GM23338 (cell line): ENCODE measurements around the gene MYH3. TPM values are rescaled to one million over a fixed set of nuclear protein-coding genes. Genes with fewer than 3 reads are reported as not detected.

Source experiments
- ATAC-seq: fragments of 200-7000 bp; cut with Tn5 transposase; 3 replicates; pipeline ENCODE4 v1.9.1; 2020
- DNase-seq: peaks from one replicate; pipeline ENCODE4 v3.0.0-alpha.2; 2015; ENCODE audit warnings: low spot score
- H2AFZ ChIP-seq: fragments of 200-600 bp; sonication (generic); 2 replicates; pipeline ENCODE4 v1.8.0; 2016; ENCODE audit warnings: antibody characterized with exemption, mild to moderate bottlenecking, moderate library complexity
- H3F3A ChIP-seq: fragments of 200-600 bp; sonication (generic); replicated peaks from 2 replicates; pipeline ENCODE4 v1.8.0; 2017; ENCODE audit warnings: antibody characterized with exemption, mixed run types, low read depth
- H3K27ac ChIP-seq: fragments of 200-600 bp; sonication (generic); 2 replicates; pipeline ENCODE4 v1.6.1; 2016; ENCODE audit warnings: low read depth
- H3K27me3 ChIP-seq: fragments of 200-600 bp; sonication (generic); 2 replicates; pipeline ENCODE4 v1.8.0; 2016; ENCODE audit warnings: mild to moderate bottlenecking, mixed run types, moderate library complexity; ENCODE audit not compliant: insufficient read depth
- H3K36me3 ChIP-seq: fragments of 200-600 bp; sonication (generic); 2 replicates; pipeline ENCODE4 v1.8.0; 2016; ENCODE audit warnings: mild to moderate bottlenecking; ENCODE audit not compliant: insufficient read depth
- H3K4me1 ChIP-seq: fragments of 200-600 bp; sonication (generic); 2 replicates; pipeline ENCODE4 v1.8.0; 2016; ENCODE audit warnings: mild to moderate bottlenecking, moderate library complexity; ENCODE audit not compliant: insufficient read depth
- H3K4me2 ChIP-seq: fragments of 200-600 bp; sonication (generic); 2 replicates; pipeline ENCODE4 v1.7.1; 2017; ENCODE audit warnings: mixed run types
- H3K4me3 ChIP-seq: fragments of 200-600 bp; sonication (generic); 2 replicates; pipeline ENCODE4 v1.6.1; 2016; ENCODE audit warnings: mixed run types
- H3K79me2 ChIP-seq: fragments of 200-600 bp; sonication (generic); replicated peaks from 2 replicates; pipeline ENCODE4 v1.8.0; 2017; ENCODE audit warnings: mild to moderate bottlenecking; ENCODE audit not compliant: insufficient read depth
- H3K9me2 ChIP-seq: fragments of 200-600 bp; sonication (generic); 2 replicates; pipeline ENCODE4 v1.8.0; 2017; ENCODE audit not compliant: insufficient read depth
- H4K20me1 ChIP-seq: fragments of 200-600 bp; sonication (generic); replicated peaks from 2 replicates; pipeline ENCODE4 v1.8.0; 2017; ENCODE audit warnings: mild to moderate bottlenecking; ENCODE audit not compliant: insufficient read depth
- H3K27ac Mint-ChIP-seq: 2 replicates; pipeline ENCODE4 v1.8.0; 2020; ENCODE audit warnings: inconsistent platforms, mild to moderate bottlenecking, moderate library complexity, mixed read lengths
- H3K27me3 Mint-ChIP-seq: 3 replicates; pipeline ENCODE4 v1.8.0; 2022; ENCODE audit warnings: low read depth, mild to moderate bottlenecking, moderate library complexity, mixed read lengths, inconsistent platforms; ENCODE audit not compliant: insufficient read depth, poor library complexity
- H3K36me3 Mint-ChIP-seq: 3 replicates; pipeline ENCODE4 v1.8.0; 2021; ENCODE audit warnings: low read depth, mild to moderate bottlenecking, inconsistent platforms, moderate library complexity, mixed read lengths
- H3K4me1 Mint-ChIP-seq: 3 replicates; pipeline ENCODE4 v1.8.0; 2020; ENCODE audit warnings: mild to moderate bottlenecking, inconsistent platforms, mixed read lengths
- H3K4me3 Mint-ChIP-seq: 3 replicates; pipeline ENCODE4 v1.8.0; 2021; ENCODE audit warnings: moderate library complexity, mild to moderate bottlenecking, inconsistent platforms, mixed read lengths
- H3K9me3 Mint-ChIP-seq: 3 replicates; pipeline ENCODE4 v1.8.0; 2020; ENCODE audit warnings: moderate library complexity, mild to moderate bottlenecking, inconsistent platforms, mixed read lengths
- CREB1 ChIP-seq: fragments of 250-450 bp; sonication (Bioruptor Pico); IDR thresholded peaks from 2 replicates; pipeline ENCODE4 v1.5.0; 2020; ENCODE audit warnings: low read depth, mild to moderate bottlenecking, moderate library complexity
- CTCF ChIP-seq, 2 experiments: fragments of 200-600 bp in 1 of 2; sonication (generic) in 1 of 2; conservative IDR thresholded peaks; 2 replicates each; pipeline versions ENCODE4 v1.5.1 to v1.6.1; 2016 to 2017; ENCODE audit warnings: antibody characterized with exemption in 2 of 2, low read depth in 2 of 2, mild to moderate bottlenecking in 2 of 2, moderate library complexity in 1 of 2
- ETS1 ChIP-seq: IDR thresholded peaks from 2 replicates; pipeline ENCODE4 v1.6.1; 2016; ENCODE audit warnings: antibody characterized with exemption
- EZH2 ChIP-seq: fragments of 200-600 bp; sonication (generic); IDR thresholded peaks from one replicate; pipeline ENCODE4 v1.8.0; 2017; ENCODE audit warnings: antibody characterized with exemption, mild to moderate bottlenecking, low read depth; ENCODE audit not compliant: unreplicated experiment
- EZH2phosphoT487 ChIP-seq: fragments of 200-600 bp; sonication (generic); IDR thresholded peaks from one replicate; pipeline ENCODE4 v1.8.1; 2018; ENCODE audit warnings: antibody characterized with exemption; ENCODE audit not compliant: unreplicated experiment
- NANOG ChIP-seq: IDR thresholded peaks from 2 replicates; pipeline ENCODE4 v1.6.1; 2016; ENCODE audit warnings: antibody characterized with exemption, borderline replicate concordance
- POLR2AphosphoS5 ChIP-seq: IDR thresholded peaks from 2 replicates; pipeline ENCODE4 v1.6.1; 2016; ENCODE audit warnings: antibody characterized with exemption, low read depth
- STAT1 ChIP-seq: IDR thresholded peaks from one replicate; pipeline ENCODE4 v1.6.1; 2016; ENCODE audit warnings: antibody characterized with exemption; ENCODE audit not compliant: unreplicated experiment
- ZNF331 ChIP-seq: fragments of 250-450 bp; sonication (Bioruptor Pico); IDR thresholded peaks from 2 replicates; pipeline ENCODE4 v1.5.0; 2020; ENCODE audit warnings: low read depth, mild to moderate bottlenecking, moderate library complexity
- ZNF462 ChIP-seq: fragments of 250-450 bp; sonication (Bioruptor Pico); IDR thresholded peaks from 2 replicates; pipeline ENCODE4 v1.5.0; 2020; ENCODE audit warnings: mild to moderate bottlenecking, moderate library complexity
- polyA plus RNA-seq: library from polyadenylated mRNA; unstranded; fragments of >200 nt; fragmentation: Nextera tagmentation; extraction: Ambion mirVana; gene quantifications from 2 replicates; pipeline ENCODE4 v1.2.1, GENCODE V29; 2016
- total RNA-seq: library from RNA; depleted of rRNA; stranded (reverse); fragments of >200 nt; shearing (Covaris generic); gene quantifications from 2 replicates; pipeline ENCODE4 v1.2.3, GENCODE V29; 2014

The MYH3 gene
- total and polyA plus RNA-seq, 2 experiments from 2014 or later: 0.84 to 1.8 TPM

GRCh38 chr17:10605221-10605783, 51.8 kb downstream of the MYH3 start:
- Mint-ChIP-seq H3K36me3 (no peaks in the 10 kb centered on the region), H3K27me3 (peaks cover 11% of the 10 kb centered on the region), H3K9me3 (no peaks in the 10 kb centered on the region; the same call in 2 of the 3 replicates), H3K4me3 (no peak overlapping the region), H3K4me1 (peaks cover 4% of the 10 kb centered on the region; the same call in 1 of the 3 replicates), H3K27ac (no peak overlapping the region)
- H3K27ac ChIP-seq: no peak overlapping the region
- no peak overlapping the region for H3K4me2 ChIP-seq
- H3K4me3 ChIP-seq: no peak overlapping the region
- peaks cover 20% of the 10 kb centered on the region for H3F3A ChIP-seq
- no peaks in the 10 kb centered on the region for H3K27me3 ChIP-seq
- H3K79me2 ChIP-seq: no peaks in the 10 kb centered on the region
- TF ChIP-seq EZH2phosphoT487 (no peak), EZH2 (no peak), CTCF (conservative IDR thresholded peaks at IDR 0.05; ENCODE audit: low read depth in 2 of 2) (no peak), ZNF462 (CRISPR knock-in tag) (no peak), STAT1 (no peak), ETS1 (no peak), POLR2AphosphoS5 (no peak), NANOG (no peak), CREB1 (CRISPR knock-in tag) (no peak), ZNF331 (CRISPR knock-in tag) (no peak)
- no peaks in the 10 kb centered on the region for H3K36me3 ChIP-seq
- no peaks in the 10 kb centered on the region for H3K4me1 ChIP-seq
- H3K9me2 ChIP-seq: peaks cover 12% of the 10 kb centered on the region; the same call in 1 of the 2 replicates
- ATAC-seq (no peak), DNase-seq (peak; percentile 13)
- H4K20me1 ChIP-seq: no peaks in the 10 kb centered on the region
- H2AFZ ChIP-seq: peak overlapping the region; percentile 16; the same call in 1 of the 2 replicates
